GM11168 (cell line): ENCODE results near the gene LDB2.

Experiments used
- in situ Hi-C: fragments of 300-500 bp; cut with MboI; formaldehyde crosslinking; loops from one replicate; pipeline ENCODE4 v1.12.0; 2022; ENCODE audit warnings: low sequenced_read_pairs; ENCODE audit not compliant: unreplicated experiment

LDB2 gene

DNA sequence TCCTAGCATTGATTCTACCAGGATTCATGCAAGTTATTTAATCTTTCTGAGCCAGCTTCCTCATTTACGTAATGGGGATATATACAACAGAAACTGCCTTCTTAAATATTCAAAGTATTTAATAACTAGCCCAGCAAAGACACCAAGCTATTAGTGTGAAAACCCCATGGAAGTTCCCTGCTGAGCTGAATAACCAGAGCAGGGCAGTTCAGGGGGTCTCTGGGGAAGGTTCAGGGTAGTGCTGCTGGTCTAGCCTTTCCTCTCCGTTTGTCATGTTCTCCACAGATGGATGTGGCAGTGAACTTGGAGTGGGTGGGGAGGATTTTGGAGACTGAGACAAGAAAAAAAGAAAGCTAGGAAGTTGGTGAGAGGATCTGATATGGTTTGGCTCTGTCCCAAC is 431.4 kb downstream of the LDB2 start:
- in situ Hi-C loops = no loop called here

DNA sequence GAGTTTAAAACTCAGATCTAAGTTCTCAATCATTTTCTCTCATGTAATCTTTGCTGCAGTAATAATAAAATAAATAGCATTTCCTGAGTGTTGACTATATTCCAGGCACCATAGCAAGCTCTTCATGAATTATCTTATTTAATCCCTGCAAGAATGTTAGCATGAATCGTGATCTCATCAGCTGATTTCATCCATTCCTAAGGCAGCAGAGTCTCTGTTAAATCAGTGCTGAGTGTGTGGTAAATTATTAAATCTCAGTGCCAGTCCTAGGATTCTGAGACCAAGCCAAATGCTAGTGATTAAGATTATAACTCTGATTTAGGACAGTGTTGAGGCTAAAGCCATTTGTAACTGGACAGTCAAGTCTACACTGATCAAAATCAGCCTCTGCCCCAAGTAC is 431.9 kb downstream of the LDB2 start:
- in situ Hi-C loops = no loop called here

DNA sequence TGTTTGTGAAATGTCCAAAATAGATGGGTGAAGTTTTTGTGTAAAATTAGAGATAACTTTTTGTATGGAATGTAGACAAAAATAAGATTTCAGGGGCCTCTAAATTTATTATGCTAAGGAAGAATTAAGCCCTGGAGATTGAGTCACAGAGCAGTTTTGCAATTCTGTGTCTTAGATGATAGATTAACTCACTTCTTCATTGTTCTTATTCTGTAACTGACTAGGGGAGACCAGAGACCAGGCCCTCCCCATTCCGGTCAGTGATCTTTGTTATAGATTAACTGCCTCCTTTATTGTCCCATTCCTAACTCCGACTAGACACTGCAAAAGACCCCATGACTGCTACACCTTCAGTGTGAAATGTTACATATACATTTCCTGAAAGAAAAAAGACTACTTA is 433.8 kb downstream of the LDB2 start:
- in situ Hi-C loops = no loop called here

DNA sequence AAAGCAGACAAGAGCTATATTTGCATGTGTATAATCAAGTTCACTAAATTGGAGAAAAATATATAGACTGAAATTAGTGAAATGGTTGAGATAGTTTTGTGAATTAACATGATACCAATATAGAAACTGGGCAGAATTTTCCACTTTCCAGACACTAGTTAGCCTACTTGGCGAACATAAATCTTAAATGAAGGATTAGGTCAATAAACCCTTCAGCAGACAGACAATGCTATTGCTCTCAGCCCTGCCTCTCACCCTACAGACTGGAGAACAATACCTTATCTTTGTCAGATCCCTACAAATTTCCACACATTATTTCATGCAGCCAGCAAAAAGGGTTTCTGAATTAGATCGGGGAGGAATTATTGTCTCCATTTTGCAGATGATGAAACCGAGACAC is 435.8 kb downstream of the LDB2 start:
- in situ Hi-C loops = no loop called here

DNA sequence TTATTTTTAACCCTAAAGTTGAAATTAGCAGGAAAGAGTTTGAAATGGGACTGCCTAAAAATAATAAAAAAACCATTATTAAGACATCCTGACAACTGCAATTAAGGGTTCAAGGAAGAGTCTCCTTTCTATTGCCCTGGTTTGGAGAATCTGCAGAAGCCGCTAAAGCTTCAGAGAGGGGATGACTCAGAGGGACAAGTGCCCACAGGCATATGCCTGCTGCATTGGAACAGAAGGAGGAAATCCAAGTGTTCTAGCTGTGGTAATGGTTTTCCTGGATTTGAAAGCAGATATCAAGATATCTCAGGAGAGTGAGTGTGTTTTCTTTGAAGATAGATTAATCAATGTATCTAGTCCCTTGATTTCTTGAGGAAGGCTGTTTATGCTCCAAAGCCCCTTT is 437.1 kb downstream of the LDB2 start:
- in situ Hi-C loops = no loop called here

DNA sequence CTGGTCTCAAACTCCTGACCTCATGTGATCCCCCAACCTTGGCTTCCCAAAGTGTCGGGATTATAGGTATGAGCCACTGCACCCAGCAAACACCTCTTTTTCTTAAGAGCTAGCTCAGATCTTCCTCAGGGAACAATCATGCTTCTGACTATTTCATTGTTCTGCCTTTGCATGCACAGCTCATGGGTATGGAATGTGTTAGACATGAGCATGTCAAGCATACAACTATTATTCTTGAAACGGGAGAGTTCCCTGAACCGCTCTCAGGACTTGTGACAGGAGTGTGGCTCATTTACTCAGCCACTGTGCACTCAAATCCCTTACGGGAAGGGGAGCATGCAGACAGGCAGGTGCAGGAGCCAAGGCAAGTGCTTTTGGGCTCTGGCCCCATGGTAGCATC is 440.5 kb downstream of the LDB2 start:
- in situ Hi-C loops = no loop called here
